Stimulated activated naive CD8-positive, alpha-beta T cell treated with anti-CD3 and anti-CD28 coated beads, Interleukin-15, amount 100 ng/mL, for 72 hours (primary cell): ENCODE results near the gene PDK2.

Experiments
- ATAC-seq: fragments of 150-1000 bp; cut with Tn5 transposase; 2 replicates; pipeline ENCODE4 v1.10.0; 2021; ENCODE audit warnings: mild to moderate bottlenecking, moderate library complexity
- DNase-seq, 2 donors: peaks; one replicate each; pipeline ENCODE4 v3.0.0; 2021 to 2022
- H3K27ac Mint-ChIP-seq, 2 donors: one replicate each; pipeline ENCODE4 v1.8.0; 2022; ENCODE audit warnings: mild to moderate bottlenecking in 2 of 2, mixed read lengths in 2 of 2, moderate library complexity in 2 of 2
- H3K27me3 Mint-ChIP-seq: one replicate; pipeline ENCODE4 v1.8.0; 2022; ENCODE audit warnings: mixed read lengths
- H3K4me1 Mint-ChIP-seq: one replicate; pipeline ENCODE4 v1.8.0; 2022; ENCODE audit warnings: mild to moderate bottlenecking, mixed read lengths
- H3K4me3 Mint-ChIP-seq, 2 donors: one replicate each; pipeline ENCODE4 v1.8.0; 2022; ENCODE audit warnings: mild to moderate bottlenecking in 2 of 2, mixed read lengths in 2 of 2, moderate library complexity in 1 of 2
- H3K9me3 Mint-ChIP-seq, 2 donors: one replicate each; pipeline ENCODE4 v1.8.0; 2022; ENCODE audit warnings: mixed read lengths in 2 of 2

PDK2 gene

GRCh38 chr17:50065056-50065455 is 30.1 kb upstream of the PDK2 start:
- no peaks in the 10 kb centered on the region for H3K9me3 Mint-ChIP-seq
- no peaks in the 10 kb centered on the region for H3K27me3 Mint-ChIP-seq
- H3K4me3 Mint-ChIP-seq, result no peak overlapping the region
- peak overlapping the region in 1 of 2 donors; percentile 3 for H3K27ac Mint-ChIP-seq
- no peaks in the 10 kb centered on the region for H3K4me1 Mint-ChIP-seq
- DNase-seq (no peak), ATAC-seq (no peak)

GRCh38 chr17:50066995-50067394 is 28.2 kb upstream of the PDK2 start:
- H3K4me1 Mint-ChIP-seq, result no peaks in the 10 kb centered on the region
- H3K27ac Mint-ChIP-seq, result no peak overlapping the region
- DNase-seq (no peak), ATAC-seq (no peak)
- peaks cover 10 to 12% of the 10 kb centered on the region in 2 donors for H3K9me3 Mint-ChIP-seq
- H3K27me3 Mint-ChIP-seq, result no peaks in the 10 kb centered on the region
- no peak overlapping the region for H3K4me3 Mint-ChIP-seq

GRCh38 chr17:50067996-50068395 is 27.2 kb upstream of the PDK2 start:
- Mint-ChIP-seq H3K4me1 (no peaks in the 10 kb centered on the region), H3K27ac (no peak overlapping the region), H3K9me3 (peaks cover 10 to 13% of the 10 kb centered on the region in 2 donors), H3K4me3 (no peak overlapping the region), H3K27me3 (no peaks in the 10 kb centered on the region)
- ATAC-seq (no peak), DNase-seq (no peak)

DNA sequence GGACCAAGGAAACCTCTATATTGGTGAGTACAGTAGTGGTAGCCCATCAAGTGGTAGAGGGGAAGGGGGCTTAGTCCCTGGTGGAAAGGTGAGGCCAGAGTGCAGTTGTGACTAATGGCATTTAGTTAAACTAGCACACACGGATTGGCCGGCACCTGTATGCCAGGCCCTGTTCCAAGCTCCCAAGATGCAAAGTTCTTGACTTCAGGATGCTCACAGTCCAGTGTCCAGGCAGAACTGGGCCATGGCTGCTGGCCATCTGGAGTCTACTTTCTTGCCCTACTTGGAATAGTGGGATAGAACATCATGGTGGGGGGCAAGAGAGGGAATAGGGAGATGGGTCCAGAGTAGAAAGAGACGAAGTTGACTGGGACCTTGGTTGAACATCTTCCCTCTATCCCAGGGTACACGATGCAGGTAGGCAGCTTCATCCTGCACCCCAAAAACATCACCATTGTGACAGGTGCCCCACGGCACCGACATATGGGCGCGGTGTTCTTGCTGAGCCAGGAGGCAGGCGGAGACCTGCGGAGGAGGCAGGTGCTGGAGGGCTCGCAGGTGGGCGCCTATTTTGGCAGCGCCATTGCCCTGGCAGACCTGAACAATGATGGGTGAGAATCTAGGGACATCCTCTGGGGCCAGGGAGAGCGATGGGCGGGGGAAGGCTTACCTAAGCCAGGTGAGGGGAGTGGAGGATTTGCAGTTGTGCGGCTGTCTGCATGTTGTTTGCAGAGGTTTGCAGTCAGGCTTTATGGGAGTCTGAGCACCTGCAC is 24.1 kb upstream of the PDK2 start:
- H3K27ac Mint-ChIP-seq, result no peak overlapping the region
- peaks cover 10 to 13% of the 10 kb centered on the region in 2 donors for H3K9me3 Mint-ChIP-seq
- H3K27me3 Mint-ChIP-seq, result no peaks in the 10 kb centered on the region
- no peaks in the 10 kb centered on the region for H3K4me1 Mint-ChIP-seq
- DNase-seq (no peak), ATAC-seq (no peak)
- no peak overlapping the region for H3K4me3 Mint-ChIP-seq

GRCh38 chr17:50071692-50072091 is 23.5 kb upstream of the PDK2 start:
- no peak for DNase-seq
- no peaks in the 10 kb centered on the region for H3K4me1 Mint-ChIP-seq
- peaks cover 10 to 13% of the 10 kb centered on the region in 2 donors for H3K9me3 Mint-ChIP-seq
- H3K4me3 Mint-ChIP-seq, result no peak overlapping the region
- no peak for ATAC-seq
- H3K27me3 Mint-ChIP-seq, result no peaks in the 10 kb centered on the region
- H3K27ac Mint-ChIP-seq, result no peak overlapping the region

DNA sequence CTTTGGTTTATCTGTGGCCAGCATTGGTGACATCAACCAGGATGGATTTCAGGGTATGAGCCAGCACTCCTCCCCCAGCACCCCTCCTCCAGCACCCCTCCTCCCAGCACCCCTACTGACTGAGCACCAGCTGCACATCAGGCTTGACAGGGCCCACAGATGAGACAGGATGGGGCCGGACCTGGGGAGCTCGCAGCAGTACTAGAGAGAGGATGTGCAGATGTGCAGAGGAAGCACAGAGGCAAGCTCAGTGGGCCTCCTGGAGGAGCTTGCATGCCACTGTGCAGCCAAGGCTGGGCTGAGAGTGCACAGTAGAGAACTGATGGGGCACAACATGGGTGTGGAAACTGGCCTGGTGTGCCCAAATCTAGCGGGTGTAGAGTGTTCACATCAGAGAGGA is 23.0 kb upstream of the PDK2 start:
- H3K27ac Mint-ChIP-seq, result no peak overlapping the region
- no peak for ATAC-seq
- H3K9me3 Mint-ChIP-seq, result peaks cover 10 to 13% of the 10 kb centered on the region in 2 donors
- DNase-seq, result no peak
- no peaks in the 10 kb centered on the region for H3K4me1 Mint-ChIP-seq
- H3K4me3 Mint-ChIP-seq, result no peak overlapping the region
- H3K27me3 Mint-ChIP-seq, result no peaks in the 10 kb centered on the region

DNA sequence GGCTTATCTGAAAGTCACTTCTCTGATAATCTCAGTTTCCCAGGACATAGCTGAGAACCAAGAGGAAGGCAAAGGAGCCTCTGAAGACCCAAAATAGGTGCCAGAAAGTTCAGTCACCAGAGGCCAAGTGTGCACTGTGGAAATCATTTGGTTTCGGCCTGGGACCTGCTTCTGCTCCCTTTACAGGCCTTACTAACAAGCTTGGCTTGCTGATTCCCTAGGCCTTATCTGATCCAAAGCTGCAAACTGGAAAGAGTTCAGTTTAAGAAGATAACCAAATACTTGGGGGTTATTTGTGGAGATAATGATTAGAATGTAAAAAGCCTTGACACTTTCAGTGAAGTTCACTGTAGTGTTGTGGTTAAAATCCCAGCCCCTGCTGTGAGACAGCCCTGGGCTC is 22.2 kb upstream of the PDK2 start:
- H3K4me1 Mint-ChIP-seq, result no peaks in the 10 kb centered on the region
- DNase-seq (no peak), ATAC-seq (no peak)
- peaks cover 10 to 13% of the 10 kb centered on the region in 2 donors for H3K9me3 Mint-ChIP-seq
- peak overlapping the region in 1 of 2 donors; percentile 24 for H3K27ac Mint-ChIP-seq
- no peak overlapping the region for H3K4me3 Mint-ChIP-seq
- no peaks in the 10 kb centered on the region for H3K27me3 Mint-ChIP-seq

DNA sequence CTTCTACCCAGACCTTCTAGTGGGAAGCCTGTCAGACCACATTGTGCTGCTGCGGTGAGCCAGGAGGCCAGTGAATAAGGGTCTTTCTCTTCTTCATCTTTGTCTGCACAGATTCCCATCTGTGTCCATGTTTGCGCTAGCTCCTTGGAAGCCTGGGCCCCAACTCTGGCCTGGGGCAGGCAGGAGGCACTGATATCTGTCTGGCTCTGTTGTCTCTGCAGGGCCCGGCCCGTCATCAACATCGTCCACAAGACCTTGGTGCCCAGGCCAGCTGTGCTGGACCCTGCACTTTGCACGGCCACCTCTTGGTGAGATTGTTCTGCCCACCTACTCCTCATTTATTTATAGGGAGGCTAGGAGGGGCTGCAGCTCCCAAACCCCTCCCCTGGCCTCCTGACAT is 20.9 kb upstream of the PDK2 start:
- H3K4me3 Mint-ChIP-seq, result no peak overlapping the region

GRCh38 chr17:50075446-50076032 is 19.6 kb upstream of the PDK2 start:
- H3K27me3 Mint-ChIP-seq, result no peaks in the 10 kb centered on the region
- ATAC-seq (no peak), DNase-seq (no peak)
- no peak overlapping the region for H3K27ac Mint-ChIP-seq
- peaks cover 10 to 13% of the 10 kb centered on the region in 2 donors for H3K9me3 Mint-ChIP-seq
- no peaks in the 10 kb centered on the region for H3K4me1 Mint-ChIP-seq
- H3K4me3 Mint-ChIP-seq, result no peak overlapping the region

More for the DNA sequence above, 20.9 kb upstream of the PDK2 start:
- DNase-seq, result no peak
- Mint-ChIP-seq H3K27ac (no peak overlapping the region), H3K4me1 (no peaks in the 10 kb centered on the region), H3K9me3 (peaks cover 10 to 13% of the 10 kb centered on the region in 2 donors), H3K27me3 (no peaks in the 10 kb centered on the region)
- ATAC-seq, result no peak

DNA sequence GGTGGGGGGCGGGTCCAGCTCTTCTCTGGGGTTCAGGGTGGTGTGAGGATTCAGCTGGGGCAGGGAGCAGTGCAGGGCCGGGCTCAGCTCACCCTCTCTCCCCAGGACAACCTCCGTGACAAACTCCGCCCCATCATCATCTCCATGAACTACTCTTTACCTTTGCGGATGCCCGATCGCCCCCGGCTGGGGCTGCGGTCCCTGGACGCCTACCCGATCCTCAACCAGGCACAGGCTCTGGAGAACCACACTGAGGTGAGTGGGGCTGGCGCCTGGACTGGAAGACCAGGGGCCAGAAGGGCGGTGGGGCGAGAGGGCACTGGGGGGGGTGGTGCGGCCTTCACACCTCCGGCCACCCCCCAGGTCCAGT is 18.9 kb upstream of the PDK2 start:
- no peak overlapping the region for H3K27ac Mint-ChIP-seq
- H3K27me3 Mint-ChIP-seq, result no peaks in the 10 kb centered on the region
- peaks cover 8 to 9% of the 10 kb centered on the region in 2 donors for H3K9me3 Mint-ChIP-seq
- ATAC-seq (no peak), DNase-seq (no peak)
- H3K4me1 Mint-ChIP-seq, result no peaks in the 10 kb centered on the region
- no peak overlapping the region for H3K4me3 Mint-ChIP-seq

- Mint-ChIP-seq H3K27me3 (no peaks in the 10 kb centered on the region), H3K4me3 (no peak overlapping the region), H3K4me1 (no peaks in the 10 kb centered on the region), H3K27ac (peak overlapping the region in 1 of 2 donors; percentile 71), H3K9me3 (peaks cover 3 to 4% of the 10 kb centered on the region in 2 donors)
- ATAC-seq, result no peak
- DNase-seq, result no peak
Measured at GRCh38 chr17:50076591-50077235, 18.4 kb upstream of the PDK2 start.

DNA sequence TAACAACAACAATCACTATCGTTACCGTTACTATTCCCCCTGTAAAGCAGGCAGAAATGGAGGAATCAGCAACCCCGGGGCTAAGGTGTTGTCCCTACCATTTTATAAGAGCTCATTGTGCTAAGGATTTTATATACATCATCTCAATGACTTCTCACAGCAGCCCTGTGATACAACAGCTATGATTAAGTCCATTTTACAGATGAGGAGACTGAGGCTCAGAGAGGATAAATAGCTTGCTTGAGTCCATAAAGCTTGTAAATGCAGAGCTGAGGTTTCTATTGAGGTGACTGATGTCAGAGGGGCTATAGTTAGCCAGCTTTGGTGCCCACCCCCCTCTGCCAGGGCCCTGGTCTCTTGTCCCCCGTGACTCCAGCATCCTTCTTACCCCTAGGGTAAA is 16.7 kb upstream of the PDK2 start:
- H3K4me1 Mint-ChIP-seq, result no peaks in the 10 kb centered on the region
- H3K4me3 Mint-ChIP-seq, result no peak overlapping the region
- ATAC-seq, result no peak
- no peaks in the 10 kb centered on the region for H3K9me3 Mint-ChIP-seq
- no peaks in the 10 kb centered on the region for H3K27me3 Mint-ChIP-seq
- H3K27ac Mint-ChIP-seq, result no peak overlapping the region
- DNase-seq, result no peak

DNA sequence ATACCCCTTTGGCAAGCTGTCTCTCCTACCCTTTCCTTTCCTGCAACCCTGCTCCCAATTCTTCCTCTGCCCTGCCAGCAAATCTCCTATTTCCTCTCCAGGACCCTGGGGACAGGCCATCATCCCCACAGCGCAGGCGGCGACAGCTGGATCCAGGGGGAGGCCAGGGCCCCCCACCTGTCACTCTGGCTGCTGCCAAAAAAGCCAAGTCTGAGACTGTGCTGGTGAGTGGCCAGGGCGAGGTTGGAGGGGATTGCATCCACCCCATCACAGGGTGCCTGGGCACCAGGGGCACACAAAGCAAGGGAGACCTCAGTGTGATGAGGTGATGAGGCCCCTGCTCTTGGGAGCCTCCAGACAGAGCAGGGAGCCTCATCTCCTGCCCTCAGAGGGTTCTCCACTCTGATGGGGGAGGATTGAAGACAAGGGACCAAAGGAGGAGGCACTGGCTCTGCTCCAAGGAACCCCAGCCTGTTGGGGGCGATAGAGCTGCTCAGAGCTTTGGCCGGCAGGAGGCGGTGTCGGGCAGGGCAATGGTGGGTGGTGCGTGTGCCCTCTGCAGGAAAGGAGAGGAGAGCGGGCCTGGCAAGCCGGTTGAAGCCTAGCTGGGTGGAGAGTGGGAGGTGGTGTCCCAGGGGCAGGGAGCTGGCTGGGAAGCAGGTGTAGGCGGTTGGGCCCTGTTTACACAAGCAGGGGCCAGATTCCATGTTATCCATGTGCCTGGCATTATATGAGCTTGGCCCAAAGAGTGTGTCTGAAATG is 15.6 kb upstream of the PDK2 start:
- no peak for DNase-seq

DNA sequence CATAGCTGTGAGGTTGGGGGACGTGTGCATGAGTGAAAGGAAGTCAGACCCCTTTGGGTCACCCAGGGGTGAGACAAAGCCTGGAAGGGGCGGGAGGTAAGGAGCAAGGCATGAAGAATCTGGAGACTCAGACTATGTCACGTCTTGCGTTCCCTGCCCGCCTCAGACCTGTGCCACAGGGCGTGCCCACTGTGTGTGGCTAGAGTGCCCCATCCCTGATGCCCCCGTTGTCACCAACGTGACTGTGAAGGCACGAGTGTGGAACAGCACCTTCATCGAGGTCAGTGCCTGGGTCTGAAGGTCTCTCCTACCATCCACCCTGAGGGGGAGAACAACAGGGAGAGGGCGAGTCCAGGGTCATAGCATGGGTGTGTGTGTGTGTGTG is 15.1 kb upstream of the PDK2 start:
- DNase-seq (no peak), ATAC-seq (no peak)
- H3K4me1 Mint-ChIP-seq, result no peaks in the 10 kb centered on the region
- no peak overlapping the region for H3K4me3 Mint-ChIP-seq
- H3K27me3 Mint-ChIP-seq, result no peaks in the 10 kb centered on the region
- H3K9me3 Mint-ChIP-seq, result no peaks in the 10 kb centered on the region
- no peak overlapping the region for H3K27ac Mint-ChIP-seq

More for the DNA sequence above, 15.6 kb upstream of the PDK2 start:
- no peak overlapping the region for H3K4me3 Mint-ChIP-seq
- no peaks in the 10 kb centered on the region for H3K27me3 Mint-ChIP-seq
- H3K9me3 Mint-ChIP-seq, result no peaks in the 10 kb centered on the region
- no peak for ATAC-seq
- H3K27ac Mint-ChIP-seq, result no peak overlapping the region
- no peaks in the 10 kb centered on the region for H3K4me1 Mint-ChIP-seq

- H3K4me1 Mint-ChIP-seq, result no peaks in the 10 kb centered on the region
Measured at GRCh38 chr17:50080827-50081226, 14.3 kb upstream of the PDK2 start.

DNA sequence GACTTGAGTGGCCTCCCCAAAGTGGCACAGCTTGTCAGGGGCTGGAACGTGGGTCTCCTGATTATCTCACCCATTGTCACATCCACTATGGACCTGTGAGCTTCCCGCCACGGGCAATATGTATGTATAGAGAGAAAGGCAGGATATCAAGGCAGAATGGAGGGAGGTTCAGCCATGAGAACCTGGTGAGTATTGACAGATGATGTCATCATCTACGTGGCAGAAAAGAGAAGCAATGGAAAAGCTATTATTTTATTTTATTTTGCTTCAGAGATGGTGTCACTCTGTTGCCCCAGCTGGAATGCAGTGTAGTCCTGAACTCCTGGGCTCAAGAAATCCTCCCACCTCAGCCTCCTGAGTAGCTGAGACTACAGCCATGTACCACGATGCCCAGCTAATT is 13.4 kb upstream of the PDK2 start:
- DNase-seq (no peak), ATAC-seq (no peak)
- no peaks in the 10 kb centered on the region for H3K27me3 Mint-ChIP-seq
- H3K27ac Mint-ChIP-seq, result no peak overlapping the region
- H3K9me3 Mint-ChIP-seq, result no peaks in the 10 kb centered on the region
- H3K4me1 Mint-ChIP-seq, result no peaks in the 10 kb centered on the region
- H3K4me3 Mint-ChIP-seq, result no peak overlapping the region

More at GRCh38 chr17:50080827-50081226, 14.3 kb upstream of the PDK2 start:
- Mint-ChIP-seq H3K9me3 (no peaks in the 10 kb centered on the region), H3K27ac (no peak overlapping the region), H3K27me3 (no peaks in the 10 kb centered on the region), H3K4me3 (no peak overlapping the region)
- ATAC-seq (no peak), DNase-seq (no peak)
